Prostate gland (tissue), 2 donors: ENCODE results near the gene SVOP.

ENCODE experiments used
- POLR2A ChIP-seq: fragments of 450-650 bp; IDR thresholded peaks from one replicate; pipeline ENCODE4 v1.6.1; 2016; ENCODE audit warnings: antibody characterized with exemption, mild to moderate bottlenecking
- POLR2AphosphoS5 ChIP-seq: sonication (generic); formaldehyde crosslinking; IDR thresholded peaks from one replicate; pipeline ENCODE4 v1.6.1; 2017; ENCODE audit warnings: antibody characterized with exemption
- TF ChIP-seq, protein P1 (sequence below), 4 experiments: fragments of 200-600 bp in 2 of 4; fragments of 450-650 bp in 2 of 4; sonication (generic) in 2 of 4; IDR thresholded peaks; 1 replicate in 3 of 4; 2 replicates in 1 of 4; pipeline ENCODE4 v1.5.1; 2016 to 2019; ENCODE audit warnings: antibody characterized with exemption in 4 of 4, mild to moderate bottlenecking in 2 of 4, moderate library complexity in 2 of 4

DNA sequence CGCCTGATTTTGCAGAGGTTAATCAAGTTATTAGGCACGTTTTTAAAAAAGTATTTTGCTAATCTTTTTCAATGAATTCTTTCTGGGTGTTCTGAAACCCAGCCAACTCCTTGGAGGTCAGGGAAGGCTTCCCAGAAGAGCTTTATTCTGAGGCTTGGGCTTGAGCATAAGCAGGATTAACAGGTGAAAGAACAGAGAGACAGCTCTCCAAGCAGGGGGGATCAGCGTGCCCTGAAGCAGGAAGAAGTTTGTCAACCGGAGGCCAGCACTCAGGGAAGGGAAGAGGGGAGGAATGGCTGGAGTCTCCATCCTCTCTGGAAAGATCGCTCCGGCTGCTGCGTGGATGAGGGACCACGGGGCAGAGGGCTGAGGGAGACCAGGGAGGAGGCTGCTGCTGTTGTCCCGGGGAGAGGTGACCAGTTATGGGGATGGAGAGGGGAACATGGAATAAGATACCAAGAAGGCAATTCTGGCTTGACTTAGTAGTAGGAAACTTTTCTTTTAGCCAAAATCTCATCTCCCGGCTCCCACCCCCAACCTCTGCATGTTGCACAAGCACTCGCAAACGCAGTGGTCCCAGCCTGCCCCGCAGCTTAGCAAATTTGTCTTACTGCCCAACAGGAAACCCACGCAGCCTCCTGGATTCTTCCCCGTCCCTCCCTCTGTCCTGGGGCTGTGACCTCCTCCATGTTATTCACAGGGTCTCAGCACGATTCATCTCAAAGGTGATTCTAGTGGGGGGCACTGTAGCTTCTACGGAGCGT lies 162.4 kb downstream of the SVOP start:
- TF ChIP-seq, protein P1, sequence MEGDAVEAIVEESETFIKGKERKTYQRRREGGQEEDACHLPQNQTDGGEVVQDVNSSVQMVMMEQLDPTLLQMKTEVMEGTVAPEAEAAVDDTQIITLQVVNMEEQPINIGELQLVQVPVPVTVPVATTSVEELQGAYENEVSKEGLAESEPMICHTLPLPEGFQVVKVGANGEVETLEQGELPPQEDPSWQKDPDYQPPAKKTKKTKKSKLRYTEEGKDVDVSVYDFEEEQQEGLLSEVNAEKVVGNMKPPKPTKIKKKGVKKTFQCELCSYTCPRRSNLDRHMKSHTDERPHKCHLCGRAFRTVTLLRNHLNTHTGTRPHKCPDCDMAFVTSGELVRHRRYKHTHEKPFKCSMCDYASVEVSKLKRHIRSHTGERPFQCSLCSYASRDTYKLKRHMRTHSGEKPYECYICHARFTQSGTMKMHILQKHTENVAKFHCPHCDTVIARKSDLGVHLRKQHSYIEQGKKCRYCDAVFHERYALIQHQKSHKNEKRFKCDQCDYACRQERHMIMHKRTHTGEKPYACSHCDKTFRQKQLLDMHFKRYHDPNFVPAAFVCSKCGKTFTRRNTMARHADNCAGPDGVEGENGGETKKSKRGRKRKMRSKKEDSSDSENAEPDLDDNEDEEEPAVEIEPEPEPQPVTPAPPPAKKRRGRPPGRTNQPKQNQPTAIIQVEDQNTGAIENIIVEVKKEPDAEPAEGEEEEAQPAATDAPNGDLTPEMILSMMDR (IDR thresholded peaks at IDR 0.05), result no peak
- no peak for TF ChIP-seq POLR2AphosphoS5
- TF ChIP-seq POLR2A, result no peak
